ENCODE results near the gene ZIM2. TPM values are rescaled to one million over a fixed set of nuclear protein-coding genes. Genes with fewer than 3 reads are reported as not detected.

The ZIM2 gene
- total and polyA plus RNA-seq, 9 of the 15 experiments (the other 6 are each of a cell fraction or from before 2014, with no cell fraction given) = not detected

DNA sequence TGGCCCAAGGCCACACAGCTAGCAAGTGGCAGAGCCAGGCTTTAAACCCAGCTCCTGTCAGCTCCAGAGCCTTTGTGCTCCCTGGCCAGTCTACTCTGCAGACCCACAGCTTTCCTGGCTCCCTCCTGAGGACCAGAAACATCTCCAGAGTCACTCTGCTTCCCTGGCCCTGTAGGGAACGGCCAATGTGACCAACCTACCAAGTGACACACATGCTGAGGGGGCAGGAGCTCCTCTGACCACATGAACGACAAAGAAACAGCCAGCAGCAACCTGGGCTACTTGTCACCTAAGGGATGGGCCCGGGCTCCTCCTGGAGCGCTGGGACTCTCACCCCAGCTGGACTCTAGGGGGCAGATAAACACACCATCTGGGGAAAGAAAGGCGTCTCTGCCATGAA lies 19.3 kb downstream of the ZIM2 start (continued):
- TF ChIP-seq TOE1 (IDR thresholded peaks at IDR 0.05; ENCODE audit: borderline replicate concordance) (no peak), TOE1 (CRISPR knock-in tag; IDR thresholded peaks at IDR 0.05; ENCODE audit: borderline replicate concordance, low read depth) (no peak), ZNF668 (CRISPR knock-in tag; IDR thresholded peaks at IDR 0.05) (no peak)
- TF ChIP-seq, protein P1, sequence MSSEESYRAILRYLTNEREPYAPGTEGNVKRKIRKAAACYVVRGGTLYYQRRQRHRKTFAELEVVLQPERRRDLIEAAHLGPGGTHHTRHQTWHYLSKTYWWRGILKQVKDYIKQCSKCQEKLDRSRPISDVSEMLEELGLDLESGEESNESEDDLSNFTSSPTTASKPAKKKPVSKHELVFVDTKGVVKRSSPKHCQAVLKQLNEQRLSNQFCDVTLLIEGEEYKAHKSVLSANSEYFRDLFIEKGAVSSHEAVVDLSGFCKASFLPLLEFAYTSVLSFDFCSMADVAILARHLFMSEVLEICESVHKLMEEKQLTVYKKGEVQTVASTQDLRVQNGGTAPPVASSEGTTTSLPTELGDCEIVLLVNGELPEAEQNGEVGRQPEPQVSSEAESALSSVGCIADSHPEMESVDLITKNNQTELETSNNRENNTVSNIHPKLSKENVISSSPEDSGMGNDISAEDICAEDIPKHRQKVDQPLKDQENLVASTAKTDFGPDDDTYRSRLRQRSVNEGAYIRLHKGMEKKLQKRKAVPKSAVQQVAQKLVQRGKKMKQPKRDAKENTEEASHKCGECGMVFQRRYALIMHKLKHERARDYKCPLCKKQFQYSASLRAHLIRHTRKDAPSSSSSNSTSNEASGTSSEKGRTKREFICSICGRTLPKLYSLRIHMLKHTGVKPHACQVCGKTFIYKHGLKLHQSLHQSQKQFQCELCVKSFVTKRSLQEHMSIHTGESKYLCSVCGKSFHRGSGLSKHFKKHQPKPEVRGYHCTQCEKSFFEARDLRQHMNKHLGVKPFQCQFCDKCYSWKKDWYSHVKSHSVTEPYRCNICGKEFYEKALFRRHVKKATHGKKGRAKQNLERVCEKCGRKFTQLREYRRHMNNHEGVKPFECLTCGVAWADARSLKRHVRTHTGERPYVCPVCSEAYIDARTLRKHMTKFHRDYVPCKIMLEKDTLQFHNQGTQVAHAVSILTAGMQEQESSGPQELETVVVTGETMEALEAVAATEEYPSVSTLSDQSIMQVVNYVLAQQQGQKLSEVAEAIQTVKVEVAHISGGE (CRISPR knock-in tag; IDR thresholded peaks at IDR 0.05) = no peak

DNA sequence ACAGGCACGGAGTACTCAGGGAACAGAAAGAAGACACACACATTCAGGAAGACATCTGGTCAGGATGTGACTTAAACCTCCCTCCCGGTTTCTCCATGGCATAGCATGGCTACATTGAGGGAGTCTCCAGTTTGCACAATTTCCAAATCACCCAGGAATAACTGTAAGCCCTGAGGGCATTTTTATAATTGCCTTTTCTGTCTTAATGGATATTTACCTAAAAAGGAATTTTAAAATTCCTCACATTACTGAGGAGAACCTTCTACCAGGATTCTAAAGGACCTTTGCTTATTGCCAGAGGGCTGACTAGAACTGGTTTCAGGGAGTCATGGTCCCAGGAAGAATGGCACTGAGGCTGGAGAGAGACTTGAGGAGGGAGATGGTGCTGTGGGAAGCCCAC lies 21.4 kb downstream of the ZIM2 start:
- no peak overlapping the region for H3K9ac ChIP-seq (ENCODE audit: insufficient read depth in 1 of 2, low read depth in 2 of 2, low read length in 2 of 2)
- POLR2A ChIA-PET = no interaction called here
- no peaks in the 10 kb centered on the region for H3K79me2 ChIP-seq (ENCODE audit: control insufficient read depth, insufficient read depth, low read length)
- no peak overlapping the region for H3K27ac ChIP-seq (ENCODE audit: extremely low read depth, low read depth, low read length)
- 0% methylated on average over 2 of the region's 2 CpGs for WGBS (ENCODE audit: insufficient coverage, low coverage, missing lambda C conversion rate)
- H4K20me1 ChIP-seq (replicated peaks; ENCODE audit: control insufficient read depth, insufficient read depth, low read length) = no peaks in the 10 kb centered on the region
- FAIRE-seq = no peak
- CTCF ChIA-PET (ENCODE audit: low intra/inter-chr PET ratio) = no interaction called here
- no peaks in the 10 kb centered on the region for H3K36me3 ChIP-seq (ENCODE audit: control insufficient read depth, insufficient read depth, low read length)
- in situ Hi-C loops (cut with MboI) (no loop called here), intact Hi-C loops (cut with micrococcal nuclease) (no loop called here)
- no peaks in the 10 kb centered on the region for H3K4me1 ChIP-seq (replicated peaks in 1 of 2; ENCODE audit: control insufficient read depth in 2 of 2, insufficient read depth in 2 of 2, low read length in 2 of 2)
- H3K4me3 ChIP-seq = no peak overlapping the region
- H3K9me3 ChIP-seq (replicated peaks; ENCODE audit: control insufficient read depth, insufficient read depth, low read depth, low read length) = no peaks in the 10 kb centered on the region
- no peaks in the 10 kb centered on the region for H3K27me3 ChIP-seq (ENCODE audit: control insufficient read depth in 2 of 2, insufficient read depth in 2 of 2, low read length in 2 of 2)
- no peak overlapping the region for H2AFZ ChIP-seq (ENCODE audit: low read depth, low read length)
- ATAC-seq = no peak
- TF ChIP-seq GATAD2A (IDR thresholded peaks at IDR 0.05) (no peak), ZNF589 (CRISPR knock-in tag; IDR thresholded peaks at IDR 0.05; ENCODE audit: low read depth) (no peak)
- no peak overlapping the region for H3K4me2 ChIP-seq (ENCODE audit: insufficient read depth, low read length)
- H3K9me1 ChIP-seq (ENCODE audit: control insufficient read depth, insufficient read depth, low read length) = no peaks in the 10 kb centered on the region
- BruUV-seq (replicated peaks) = no TSS peak
- DNase-seq (ENCODE audit: extremely low read depth in 1 of 4, low spot score in 3 of 4) = no peak
